AG04449 (cell line): ENCODE results near the gene TSPOAP1.

Experiments
- CTCF ChIA-PET: fragments of 350-600 bp; formaldehyde crosslinking; extraction: SDS; loops from one replicate; lab custom pipeline; 2021; ENCODE audit warnings: antibody characterized with exemption; lab: Yijun Ruan, JAX
- POLR2A ChIA-PET: fragments of 400-600, 350-600 bp; formaldehyde crosslinking; extraction: SDS; loops from one replicate; lab custom pipeline; 2020; ENCODE audit warnings: antibody characterized with exemption, inconsistent platforms; lab: Yijun Ruan, JAX
- DNase-seq: peaks from one replicate; pipeline ENCODE4 v3.0.0-alpha.2; 2010; ENCODE audit warnings: low read depth, low spot score
- H3K4me3 ChIP-seq: 2 replicates; pipeline ENCODE4 v1.5.1; 2011; ENCODE audit warnings: low read depth, mild to moderate bottlenecking, control low read depth, low read length
- TF ChIP-seq, protein P1 (sequence below): IDR thresholded peaks from one replicate; pipeline ENCODE4 v1.5.1; 2011; ENCODE audit warnings: mild to moderate bottlenecking, moderate library complexity, low read length, control low read depth, inconsistent platforms; ENCODE audit not compliant: insufficient read depth; ENCODE audit errors: missing control alignments

The TSPOAP1 gene

DNA sequence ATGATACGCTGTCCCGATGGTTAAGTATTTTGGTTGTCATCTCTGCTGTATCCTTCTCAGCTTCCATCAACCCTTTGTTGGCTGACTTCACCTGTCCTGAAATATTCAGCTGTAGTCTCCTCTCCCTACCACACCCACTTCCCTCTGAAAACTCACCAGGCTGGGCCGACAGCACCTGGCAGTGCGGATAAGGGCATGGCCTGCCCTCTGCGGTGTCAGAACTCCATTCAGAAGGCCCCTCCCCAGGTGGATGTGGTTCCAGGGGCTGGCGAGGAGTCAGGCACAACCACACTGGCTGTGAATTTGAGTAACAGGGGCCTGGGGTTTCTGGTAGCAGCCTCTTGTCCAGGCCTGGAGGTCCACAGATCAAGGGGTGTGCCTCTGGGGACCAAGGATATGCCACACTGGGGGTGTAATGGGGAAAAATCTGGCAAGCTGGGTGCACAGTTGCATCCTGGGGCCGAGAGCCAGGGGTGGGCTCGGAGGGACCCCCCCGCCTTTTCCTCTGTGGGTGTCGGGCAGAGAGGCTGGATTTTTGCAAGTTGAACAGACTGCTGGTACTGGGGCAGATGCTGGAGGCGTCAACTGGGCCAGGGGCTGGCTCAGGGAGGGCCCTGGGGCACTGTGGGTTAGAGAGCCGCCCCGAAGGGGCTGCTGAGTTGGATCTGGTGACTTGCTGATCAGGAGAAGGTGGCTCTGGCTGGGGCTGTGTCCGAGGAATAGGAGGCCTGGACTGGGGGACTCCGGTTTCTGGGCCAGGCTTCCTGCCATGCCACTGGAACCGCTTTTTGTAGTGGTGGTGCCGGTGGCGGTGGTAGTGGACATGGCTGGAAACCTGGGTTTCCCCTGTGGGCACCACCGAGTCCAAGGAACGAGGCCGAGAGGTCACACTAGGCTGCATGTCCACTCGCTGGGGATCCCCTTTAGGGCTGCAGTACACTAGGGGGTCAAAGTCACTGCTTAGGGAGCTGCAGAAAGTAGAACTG lies 29.0 kb upstream of the TSPOAP1 start:
- no peak overlapping the region for H3K4me3 ChIP-seq
- no peak for DNase-seq
- ChIA-PET CTCF (no interaction called here), POLR2A (no interaction called here)
- TF ChIP-seq, protein P1, sequence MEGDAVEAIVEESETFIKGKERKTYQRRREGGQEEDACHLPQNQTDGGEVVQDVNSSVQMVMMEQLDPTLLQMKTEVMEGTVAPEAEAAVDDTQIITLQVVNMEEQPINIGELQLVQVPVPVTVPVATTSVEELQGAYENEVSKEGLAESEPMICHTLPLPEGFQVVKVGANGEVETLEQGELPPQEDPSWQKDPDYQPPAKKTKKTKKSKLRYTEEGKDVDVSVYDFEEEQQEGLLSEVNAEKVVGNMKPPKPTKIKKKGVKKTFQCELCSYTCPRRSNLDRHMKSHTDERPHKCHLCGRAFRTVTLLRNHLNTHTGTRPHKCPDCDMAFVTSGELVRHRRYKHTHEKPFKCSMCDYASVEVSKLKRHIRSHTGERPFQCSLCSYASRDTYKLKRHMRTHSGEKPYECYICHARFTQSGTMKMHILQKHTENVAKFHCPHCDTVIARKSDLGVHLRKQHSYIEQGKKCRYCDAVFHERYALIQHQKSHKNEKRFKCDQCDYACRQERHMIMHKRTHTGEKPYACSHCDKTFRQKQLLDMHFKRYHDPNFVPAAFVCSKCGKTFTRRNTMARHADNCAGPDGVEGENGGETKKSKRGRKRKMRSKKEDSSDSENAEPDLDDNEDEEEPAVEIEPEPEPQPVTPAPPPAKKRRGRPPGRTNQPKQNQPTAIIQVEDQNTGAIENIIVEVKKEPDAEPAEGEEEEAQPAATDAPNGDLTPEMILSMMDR, result no peak

DNA sequence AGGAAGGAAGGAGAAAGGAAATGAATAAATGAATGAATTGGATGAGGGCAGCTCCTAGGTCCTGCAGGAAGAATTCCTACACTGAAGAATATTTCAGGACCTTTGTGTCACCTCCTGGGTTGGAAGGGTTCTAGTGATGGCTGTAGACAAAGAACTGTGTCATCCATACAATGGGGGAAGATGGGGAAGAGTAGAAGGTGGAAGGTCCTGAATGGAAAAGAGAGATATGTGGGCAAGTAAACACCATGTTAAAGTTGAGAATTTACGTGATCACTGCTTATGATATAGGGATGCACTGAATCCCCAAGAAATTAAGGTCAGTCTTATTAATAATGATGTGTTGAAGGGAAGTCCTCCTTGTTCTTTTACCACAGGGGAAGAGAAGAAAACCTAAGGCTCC lies 27.6 kb upstream of the TSPOAP1 start:
- CTCF ChIA-PET, result interaction anchor here (6.7 kb wide), 1 partner anchor 39 kb away, joined by 43 read pairs; no protein-coding TSS in a partner anchor
- POLR2A ChIA-PET, result interaction anchor here (0.6 kb wide), 1 partner anchor 21 kb away, joined by 5 read pairs; no protein-coding TSS in a partner anchor
- no peak overlapping the region for H3K4me3 ChIP-seq
- TF ChIP-seq, protein P1, result no peak
- no peak for DNase-seq

DNA sequence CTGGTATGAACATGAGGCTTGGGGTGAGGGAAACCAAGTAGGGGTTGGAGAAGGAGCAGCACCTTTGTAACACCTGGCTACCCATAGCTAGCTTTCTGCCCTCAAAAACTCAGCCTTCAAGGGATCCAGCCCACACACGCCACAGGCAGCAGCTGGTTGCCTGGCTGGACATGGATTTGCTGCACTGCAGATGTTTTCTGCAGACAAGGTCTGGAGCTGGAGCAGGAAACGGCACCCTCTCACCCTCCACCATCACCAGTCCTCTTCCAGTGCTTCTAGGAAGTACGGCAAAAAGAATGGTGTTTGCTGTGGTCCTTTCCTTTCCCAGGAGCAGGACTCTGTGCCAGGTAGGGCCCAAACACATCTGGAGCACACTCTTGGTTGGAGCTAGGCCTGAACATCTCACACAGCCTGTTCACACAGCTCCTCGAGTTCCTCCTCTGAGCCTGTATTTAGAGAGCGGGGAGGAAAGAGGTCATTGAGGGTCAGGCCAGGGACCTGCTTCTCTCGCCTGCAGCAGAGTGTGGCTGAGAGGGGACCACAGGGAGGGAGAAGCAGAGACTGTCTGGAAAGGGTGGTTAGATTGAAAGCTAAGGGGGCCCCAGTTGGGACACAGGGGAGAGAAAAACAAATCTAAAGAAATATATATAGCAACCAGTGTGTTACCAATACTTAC lies 26.1 kb upstream of the TSPOAP1 start:
- ChIA-PET CTCF (interaction anchor here (1.0 to 6.7 kb wide), 3 partner anchors 33 to 63 kb away, joined by 3 to 43 read pairs (median 3); partner anchors contain the start of gene RNF43), POLR2A (no interaction called here)
- DNase-seq, result no peak
- H3K4me3 ChIP-seq, result no peak overlapping the region
- TF ChIP-seq, protein P1, result no peak

DNA sequence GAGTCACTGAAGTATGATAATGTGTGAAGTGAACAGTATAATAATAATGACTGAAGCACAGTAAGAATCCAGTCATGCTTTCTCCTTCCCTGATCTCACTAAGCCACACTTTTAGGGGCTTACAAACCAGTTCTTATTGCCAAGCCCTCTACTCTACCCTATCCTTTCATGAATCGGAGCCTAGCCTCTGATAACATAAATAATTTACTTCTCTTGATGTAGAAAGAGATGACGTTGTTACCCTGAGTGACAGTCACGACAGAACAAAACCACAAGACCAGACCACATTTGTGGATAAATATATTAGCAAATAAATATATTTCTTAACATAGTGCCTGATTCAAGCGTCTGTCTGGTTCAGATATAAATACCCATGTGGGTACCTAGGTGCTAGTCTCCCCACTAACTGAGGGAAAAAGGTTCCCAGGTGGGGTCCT lies 24.8 kb upstream of the TSPOAP1 start:
- POLR2A ChIA-PET, result interaction anchor here (0.7 to 4.8 kb wide), 4 partner anchors 11 to 36 kb away, joined by 4 to 88 read pairs (median 12); no protein-coding TSS in a partner anchor
- DNase-seq, result no peak
- CTCF ChIA-PET, result interaction anchor here (1.4 to 6.7 kb wide), 4 partner anchors 31 to 46 kb away, joined by 3 to 43 read pairs (median 3); no protein-coding TSS in a partner anchor
- H3K4me3 ChIP-seq, result no peak overlapping the region
- TF ChIP-seq, protein P1, result no peak

DNA sequence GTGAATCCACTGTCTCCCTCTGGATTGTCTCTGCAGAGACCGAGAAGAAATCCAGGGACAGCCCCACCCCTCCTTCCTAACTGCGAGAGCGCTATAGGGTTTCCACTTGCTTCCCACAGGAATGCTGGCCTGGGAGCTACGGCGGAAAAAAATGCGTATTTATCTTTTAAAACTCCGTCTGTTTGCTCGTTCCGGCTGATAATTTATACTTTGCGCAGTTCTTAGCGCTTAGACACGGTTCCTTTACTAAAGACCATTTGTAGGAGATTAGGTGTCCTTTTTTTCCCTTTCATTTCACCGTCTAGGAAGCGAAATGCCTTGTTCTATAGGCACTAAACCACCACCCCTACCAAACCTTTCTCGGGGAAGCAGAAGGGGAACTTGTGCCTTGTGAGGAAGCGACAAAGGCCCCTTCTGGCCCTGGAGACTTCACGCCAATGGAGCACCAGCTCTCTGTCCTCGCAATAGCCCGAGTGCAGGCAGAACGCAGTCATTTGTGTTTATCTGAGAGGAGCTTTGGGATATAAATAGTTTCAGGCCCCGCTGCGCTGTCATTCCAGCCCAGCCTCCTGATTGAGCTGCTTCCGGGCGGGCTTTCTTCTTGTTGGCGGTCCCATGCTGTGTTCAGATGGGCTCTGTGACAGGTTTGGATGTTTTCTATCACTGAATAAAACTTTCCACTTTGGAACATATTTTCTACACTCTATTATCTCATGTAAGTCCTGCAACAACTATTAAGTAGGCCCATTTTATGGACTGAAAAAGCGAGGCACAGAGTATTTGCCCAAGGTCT lies 24.2 kb upstream of the TSPOAP1 start:
- CTCF ChIA-PET, result interaction anchor here (1.1 to 6.7 kb wide), 10 partner anchors 10 to 105 kb away, joined by 3 to 43 read pairs (median 4); no protein-coding TSS in a partner anchor
- TF ChIP-seq, protein P1, result no peak
- DNase-seq, result no peak
- peak overlapping the region; percentile 99 for H3K4me3 ChIP-seq
- POLR2A ChIA-PET, result interaction anchor here (0.7 to 4.8 kb wide), 12 partner anchors 9 to 346 kb away, joined by 3 to 88 read pairs (median 8); partner anchors contain the start of genes RNF43 and SRSF1
